ENCODE measurements around the gene TIAM1.

- TF ChIP-seq CTCF (IDR thresholded peaks at IDR 0.05; ENCODE audit: low read depth, low read length, poor library complexity, severe bottlenecking) (no peak), EZH2phosphoT487 (IDR thresholded peaks at IDR 0.05; ENCODE audit: borderline replicate concordance, low read length) (no peak)
Measured at GRCh38 chr21:31176725-31177124, 167.3 kb downstream of the TIAM1 start.

Measured in DOHH2 (cell line).